ENCODE measurements around the gene GRIK2. TPM values are rescaled to one million over a fixed set of nuclear protein-coding genes. Genes with fewer than 3 reads are reported as not detected.

GRIK2 gene
- total RNA-seq, 1 donor from 2014 or later = 2.5 TPM

DNA sequence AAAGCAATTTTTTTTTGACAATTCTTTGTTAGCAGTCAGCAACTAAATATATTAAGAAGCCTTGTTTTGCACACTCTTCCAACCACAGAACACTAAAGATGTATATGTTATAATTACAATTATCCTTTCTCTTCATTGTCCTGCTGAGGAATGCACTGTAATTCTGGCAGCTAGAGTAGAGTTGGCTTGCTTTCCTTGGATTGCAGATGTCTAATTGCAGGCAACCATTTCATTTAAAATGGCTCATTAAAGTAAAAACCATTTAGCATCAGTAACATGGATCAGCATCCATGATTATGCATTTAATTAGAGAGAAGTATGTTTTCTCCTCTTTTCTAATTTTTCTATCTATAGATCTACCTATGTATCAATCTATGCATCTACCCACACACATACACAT, 335.4 kb downstream of the GRIK2 start:
- no peaks in the 10 kb centered on the region for H3K27me3 Mint-ChIP-seq (ENCODE audit: low read depth, unreplicated experiment)
- Histone ChIP-seq H3K9ac (ENCODE audit: low read length) (no peak overlapping the region), H3K27me3 (ENCODE audit: insufficient read depth, low read length) (no peaks in the 10 kb centered on the region), H3K4me1 (ENCODE audit: insufficient read depth, low read length) (no peaks in the 10 kb centered on the region), H3K36me3 (ENCODE audit: insufficient read depth, low read length) (no peaks in the 10 kb centered on the region), H3K9me3 (ENCODE audit: insufficient read depth, low read depth, low read length) (no peaks in the 10 kb centered on the region), H3K27ac (ENCODE audit: low read depth, low read length) (no peak overlapping the region), H2AFZ (ENCODE audit: low read depth, low read length) (no peak overlapping the region), H3K4me3 (ENCODE audit: insufficient read depth, low read depth, low read length) (no peak overlapping the region), H3K4me2 (ENCODE audit: low read length) (no peak overlapping the region), H3K79me2 (ENCODE audit: insufficient read depth, low read length) (no peaks in the 10 kb centered on the region), H4K20me1 (ENCODE audit: insufficient read depth, low read length) (no peaks in the 10 kb centered on the region)
- TF ChIP-seq, protein P1, sequence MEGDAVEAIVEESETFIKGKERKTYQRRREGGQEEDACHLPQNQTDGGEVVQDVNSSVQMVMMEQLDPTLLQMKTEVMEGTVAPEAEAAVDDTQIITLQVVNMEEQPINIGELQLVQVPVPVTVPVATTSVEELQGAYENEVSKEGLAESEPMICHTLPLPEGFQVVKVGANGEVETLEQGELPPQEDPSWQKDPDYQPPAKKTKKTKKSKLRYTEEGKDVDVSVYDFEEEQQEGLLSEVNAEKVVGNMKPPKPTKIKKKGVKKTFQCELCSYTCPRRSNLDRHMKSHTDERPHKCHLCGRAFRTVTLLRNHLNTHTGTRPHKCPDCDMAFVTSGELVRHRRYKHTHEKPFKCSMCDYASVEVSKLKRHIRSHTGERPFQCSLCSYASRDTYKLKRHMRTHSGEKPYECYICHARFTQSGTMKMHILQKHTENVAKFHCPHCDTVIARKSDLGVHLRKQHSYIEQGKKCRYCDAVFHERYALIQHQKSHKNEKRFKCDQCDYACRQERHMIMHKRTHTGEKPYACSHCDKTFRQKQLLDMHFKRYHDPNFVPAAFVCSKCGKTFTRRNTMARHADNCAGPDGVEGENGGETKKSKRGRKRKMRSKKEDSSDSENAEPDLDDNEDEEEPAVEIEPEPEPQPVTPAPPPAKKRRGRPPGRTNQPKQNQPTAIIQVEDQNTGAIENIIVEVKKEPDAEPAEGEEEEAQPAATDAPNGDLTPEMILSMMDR (IDR thresholded peaks at IDR 0.05; ENCODE audit: insufficient read depth, low read depth, low read length) = no peak
- TF ChIP-seq EZH2 (IDR thresholded peaks at IDR 0.05; ENCODE audit: insufficient read depth, low read length) = no peak
- H3K4me3 Mint-ChIP-seq (ENCODE audit: unreplicated experiment) = no peak overlapping the region
- no peak for DNase-seq (ENCODE audit: low read depth)
- no peaks in the 10 kb centered on the region for H3K9me3 Mint-ChIP-seq (ENCODE audit: unreplicated experiment)
- no peak for FAIRE-seq
- peaks cover 5% of the 10 kb centered on the region for H3K4me1 Mint-ChIP-seq (ENCODE audit: low read depth, unreplicated experiment)
- H3K36me3 Mint-ChIP-seq (ENCODE audit: low read depth, unreplicated experiment) = no peaks in the 10 kb centered on the region
- no peak overlapping the region for H3K27ac Mint-ChIP-seq (ENCODE audit: unreplicated experiment)

DNA sequence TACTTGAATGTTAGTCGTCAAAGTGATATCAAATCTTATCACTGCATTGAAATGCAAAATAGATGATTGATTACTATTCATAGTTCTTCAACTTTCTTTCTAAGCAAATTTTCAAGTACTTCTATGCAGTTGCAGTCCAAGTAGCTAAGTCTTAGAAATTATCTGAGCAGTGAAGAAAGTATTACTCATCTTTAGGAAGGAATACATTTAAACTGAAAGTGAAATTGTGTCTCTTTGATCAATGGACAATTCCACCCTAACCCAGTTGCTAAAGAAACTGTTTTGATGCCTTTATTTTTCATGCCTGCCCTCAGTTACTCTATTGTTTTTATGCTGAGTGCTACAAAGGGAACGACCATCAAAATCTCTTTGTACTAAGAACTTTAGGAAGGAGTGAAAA, 337.4 kb downstream of the GRIK2 start:
- DNase-seq (ENCODE audit: low read depth) = peak; percentile 12
- Histone ChIP-seq H3K27me3 (ENCODE audit: insufficient read depth, low read length) (no peaks in the 10 kb centered on the region), H3K9me3 (ENCODE audit: insufficient read depth, low read depth, low read length) (peaks cover 1% of the 10 kb centered on the region), H3K79me2 (ENCODE audit: insufficient read depth, low read length) (no peaks in the 10 kb centered on the region), H3K4me2 (ENCODE audit: low read length) (peak overlapping the region; percentile 56), H3K4me3 (ENCODE audit: insufficient read depth, low read depth, low read length) (no peak overlapping the region), H4K20me1 (ENCODE audit: insufficient read depth, low read length) (no peaks in the 10 kb centered on the region), H3K27ac (ENCODE audit: low read depth, low read length) (no peak overlapping the region), H2AFZ (ENCODE audit: low read depth, low read length) (no peak overlapping the region), H3K4me1 (ENCODE audit: insufficient read depth, low read length) (no peaks in the 10 kb centered on the region), H3K9ac (ENCODE audit: low read length) (no peak overlapping the region), H3K36me3 (ENCODE audit: insufficient read depth, low read length) (no peaks in the 10 kb centered on the region)
- Mint-ChIP-seq H3K9me3 (ENCODE audit: unreplicated experiment) (no peaks in the 10 kb centered on the region), H3K27ac (ENCODE audit: unreplicated experiment) (no peak overlapping the region), H3K36me3 (ENCODE audit: low read depth, unreplicated experiment) (no peaks in the 10 kb centered on the region), H3K27me3 (ENCODE audit: low read depth, unreplicated experiment) (no peaks in the 10 kb centered on the region), H3K4me1 (ENCODE audit: low read depth, unreplicated experiment) (peaks cover 5% of the 10 kb centered on the region), H3K4me3 (ENCODE audit: unreplicated experiment) (no peak overlapping the region)
- FAIRE-seq = no peak
- TF ChIP-seq, protein P1 (IDR thresholded peaks at IDR 0.05; ENCODE audit: insufficient read depth, low read depth, low read length) = no peak
- no peak for TF ChIP-seq EZH2 (IDR thresholded peaks at IDR 0.05; ENCODE audit: insufficient read depth, low read length)

DNA sequence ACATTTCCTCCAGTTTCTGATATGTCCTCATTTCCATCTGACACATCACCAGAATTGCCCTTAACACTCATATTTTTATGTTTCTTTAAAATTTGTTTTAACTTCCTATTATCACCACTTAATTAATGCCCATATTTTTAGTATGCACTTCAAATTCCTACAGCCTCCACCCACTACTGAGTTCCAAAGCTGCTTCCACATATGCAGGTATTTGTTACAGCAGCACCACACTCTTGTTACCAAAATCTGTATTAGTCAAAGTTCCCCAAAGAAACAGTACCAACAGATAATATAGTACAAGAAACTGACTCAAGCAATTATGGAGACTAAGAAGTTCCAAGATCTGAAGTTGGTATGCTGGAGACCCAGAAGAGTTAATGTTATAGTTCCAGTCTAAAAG, 340.4 kb downstream of the GRIK2 start:
- Mint-ChIP-seq H3K27ac (ENCODE audit: unreplicated experiment) (no peak overlapping the region), H3K27me3 (ENCODE audit: low read depth, unreplicated experiment) (no peaks in the 10 kb centered on the region), H3K36me3 (ENCODE audit: low read depth, unreplicated experiment) (no peaks in the 10 kb centered on the region), H3K9me3 (ENCODE audit: unreplicated experiment) (peaks cover 2% of the 10 kb centered on the region), H3K4me1 (ENCODE audit: low read depth, unreplicated experiment) (peaks cover 5% of the 10 kb centered on the region), H3K4me3 (ENCODE audit: unreplicated experiment) (no peak overlapping the region)
- no peaks in the 10 kb centered on the region for H3K27me3 ChIP-seq (ENCODE audit: insufficient read depth, low read length)
- H3K4me1 ChIP-seq (ENCODE audit: insufficient read depth, low read length) = no peaks in the 10 kb centered on the region
- no peak for TF ChIP-seq EZH2 (IDR thresholded peaks at IDR 0.05; ENCODE audit: insufficient read depth, low read length)
- no peak overlapping the region for H3K9ac ChIP-seq (ENCODE audit: low read length)
- no peak overlapping the region for H3K4me3 ChIP-seq (ENCODE audit: insufficient read depth, low read depth, low read length)
- no peaks in the 10 kb centered on the region for H3K36me3 ChIP-seq (ENCODE audit: insufficient read depth, low read length)
- DNase-seq (ENCODE audit: low read depth) (no peak), FAIRE-seq (no peak)
- no peaks in the 10 kb centered on the region for H4K20me1 ChIP-seq (ENCODE audit: insufficient read depth, low read length)
- no peak overlapping the region for H3K27ac ChIP-seq (ENCODE audit: low read depth, low read length)
- H2AFZ ChIP-seq (ENCODE audit: low read depth, low read length) = no peak overlapping the region
- H3K79me2 ChIP-seq (ENCODE audit: insufficient read depth, low read length) = no peaks in the 10 kb centered on the region
- H3K4me2 ChIP-seq (ENCODE audit: low read length) = no peak overlapping the region
- H3K9me3 ChIP-seq (ENCODE audit: insufficient read depth, low read depth, low read length) = peaks cover 3% of the 10 kb centered on the region
